A549 (cell line): ENCODE results near the gene CDX1. TPM values are rescaled to one million over a fixed set of nuclear protein-coding genes. Genes with fewer than 3 reads are reported as not detected.

Experiments used
- ATAC-seq, 2 experiments: fragments of 200-7000 bp in 1 of 2; fragments of >200 bp in 1 of 2; cut with Nextera tagmentation in 1 of 2; cut with Tn5 transposase in 1 of 2; 3 replicates each; pipeline versions ENCODE4 v1.8.0 to v1.9.1; 2018 to 2020; ENCODE audit warnings: mild to moderate bottlenecking in 1 of 2, moderate library complexity in 1 of 2
- CTCF ChIA-PET: fragments of 300-600 bp; sonication (Branson Sonifier 250); formaldehyde crosslinking; extraction: SDS; loops from one replicate; lab custom pipeline; 2021; ENCODE audit warnings: antibody characterized with exemption, inconsistent platforms; lab: Yijun Ruan, JAX
- POLR2A ChIA-PET: fragments of 350-600 bp; formaldehyde crosslinking; extraction: SDS; loops from one replicate; lab custom pipeline; 2021; ENCODE audit warnings: antibody characterized with exemption, inconsistent platforms; lab: Yijun Ruan, JAX
- DNase-seq, 2 experiments: peaks; one replicate each; pipeline versions ENCODE4 v3.0.0 to v3.0.0-alpha.2; 2011 to 2016; ENCODE audit warnings: low read depth in 1 of 2, low spot score in 1 of 2
- FAIRE-seq: peaks from 2 replicates; lab custom pipeline; 2011; peaks lifted over from hg19 to GRCh38; lab: Jason Lieb, UNC
- H3K27ac ChIP-seq, 2 experiments: fragments of >200 bp; sonication (Bioruptor Twin); formaldehyde crosslinking; 3 replicates each; pipeline ENCODE4 v1.5.1; 2016 to 2017
- H3K4me1 ChIP-seq: fragments of >200 bp; sonication (Bioruptor Twin); formaldehyde crosslinking; 3 replicates; pipeline ENCODE4 v1.6.1; 2016
- H3K4me2 ChIP-seq: fragments of >200 bp; sonication (Bioruptor Twin); formaldehyde crosslinking; 3 replicates; pipeline ENCODE4 v1.6.1; 2016
- H3K4me3 ChIP-seq: fragments of >200 bp; sonication (Bioruptor Twin); formaldehyde crosslinking; 3 replicates; pipeline ENCODE4 v1.5.1; 2016
- H3K9me3 ChIP-seq: fragments of >200 bp; sonication (Bioruptor Twin); formaldehyde crosslinking; 3 replicates; pipeline ENCODE4 v1.6.1; 2016
- BHLHE40 ChIP-seq: IDR thresholded peaks from 2 replicates; pipeline ENCODE4 v1.6.1; 2012; ENCODE audit warnings: low read depth, low read length, inconsistent platforms
- CEBPB ChIP-seq, 2 experiments: fragments of >200 bp in 1 of 2; sonication (Bioruptor Twin) in 1 of 2; formaldehyde crosslinking in 1 of 2; IDR thresholded peaks; 2 replicates each; pipeline ENCODE4 v1.6.1; 2012 to 2016
- CHD4 ChIP-seq: fragments of 200-600 bp; sonication (generic); IDR thresholded peaks from 2 replicates; pipeline ENCODE4 v1.6.1; 2016; ENCODE audit warnings: antibody characterized with exemption, mild to moderate bottlenecking, borderline replicate concordance
- EHF ChIP-seq: fragments of 250-450 bp; sonication (Bioruptor Pico); IDR thresholded peaks from 2 replicates; pipeline ENCODE4 v1.5.0; 2020; ENCODE audit warnings: mild to moderate bottlenecking
- EHMT2 ChIP-seq: fragments of 200-600 bp; sonication (generic); IDR thresholded peaks from 2 replicates; pipeline ENCODE4 v1.6.1; 2016; ENCODE audit warnings: antibody characterized with exemption, low read depth, mild to moderate bottlenecking, moderate library complexity
- EP300 ChIP-seq, 2 experiments: fragments of >200 bp; sonication (Bioruptor Twin); formaldehyde crosslinking; IDR thresholded peaks; 2 replicates in 1 of 2; 3 replicates in 1 of 2; pipeline ENCODE4 v1.6.1; 2016 to 2017
- FOSL2 ChIP-seq, 2 experiments: fragments of 450-650 bp in 1 of 2; fragments of >200 bp in 1 of 2; sonication (Bioruptor Twin) in 1 of 2; formaldehyde crosslinking; IDR thresholded peaks; 2 replicates each; pipeline versions ENCODE4 v1.5.0 to v1.6.1; 2016 to 2020; ENCODE audit warnings: mild to moderate bottlenecking in 1 of 2, moderate library complexity in 1 of 2
- HEYL ChIP-seq: fragments of 250-450 bp; sonication (Bioruptor Pico); IDR thresholded peaks from 2 replicates; pipeline ENCODE4 v1.8.0; 2021; ENCODE audit warnings: mild to moderate bottlenecking, moderate library complexity
- JUNB ChIP-seq: fragments of >200 bp; sonication (Bioruptor Twin); formaldehyde crosslinking; IDR thresholded peaks from 2 replicates; pipeline ENCODE4 v1.6.1; 2016
- MAZ ChIP-seq: fragments of 150-350 bp; IDR thresholded peaks from 2 replicates; pipeline ENCODE4 v1.6.1; 2014; ENCODE audit warnings: antibody characterized with exemption, low read depth, low read length, borderline replicate concordance
- MYC ChIP-seq: IDR thresholded peaks from 2 replicates; pipeline ENCODE4 v1.6.1; 2012; ENCODE audit warnings: mild to moderate bottlenecking, inconsistent platforms, low read length, improper control_type of control experiment, borderline replicate concordance
- NFE2L2 ChIP-seq: fragments of 150-350 bp; conservative IDR thresholded peaks from 2 replicates; pipeline ENCODE4 v1.6.1; 2014; ENCODE audit warnings: low read length
- NPAS2 ChIP-seq: fragments of 250-450 bp; sonication (Bioruptor Pico); IDR thresholded peaks from 2 replicates; pipeline ENCODE4 v1.8.0; 2022; ENCODE audit warnings: mild to moderate bottlenecking, moderate library complexity, borderline replicate concordance
- PHF8 ChIP-seq: fragments of 200-600 bp; sonication (generic); IDR thresholded peaks from 2 replicates; pipeline ENCODE4 v1.6.1; 2016; ENCODE audit warnings: low read depth, mild to moderate bottlenecking, antibody characterized with exemption, moderate library complexity, borderline replicate concordance
- POLR2A ChIP-seq: IDR thresholded peaks from 2 replicates; pipeline ENCODE4 v1.6.1; 2012; ENCODE audit warnings: mild to moderate bottlenecking, low read length
- ZFP36 ChIP-seq: fragments of 450-650 bp; IDR thresholded peaks from 2 replicates; pipeline ENCODE4 v1.6.1; 2014; ENCODE audit warnings: borderline replicate concordance; ENCODE audit not compliant: partially characterized antibody
- ZNF302 ChIP-seq: fragments of 250-450 bp; sonication (Bioruptor Pico); IDR thresholded peaks from 2 replicates; pipeline ENCODE4 v1.9.0; 2021; ENCODE audit warnings: inconsistent platforms, mild to moderate bottlenecking, moderate library complexity
- ZSCAN20 ChIP-seq: fragments of 250-450 bp; sonication (Bioruptor Pico); IDR thresholded peaks from 2 replicates; pipeline ENCODE4 v1.8.0; 2022; ENCODE audit warnings: mild to moderate bottlenecking, moderate library complexity
- WGBS: methylation state at CpG from one replicate; pipeline ENCODE4 v1.1.6; 2017; ENCODE audit errors: missing lambda C conversion rate; 5-methylcytosine and 5-hydroxymethylcytosine counted together
- polyA plus RNA-seq, 4 experiments: library from polyadenylated mRNA; depleted of rRNA in 3 of 4; stranded (reverse); fragments of >200 nt; fragmentation: RNase III in 1 of 4; extraction: RNeasy Plus Mini Kit Qiagen cat#74134 plus additional on column Dnase treatment in 1 of 4; gene quantifications; 2 replicates in 3 of 4; 3 replicates in 1 of 4; pipeline ENCODE4 v1.2.3, GENCODE V29; 2011 to 2017
- TF ChIP-seq, protein P1 (sequence below): fragments of 250-450 bp; sonication (Bioruptor Pico); IDR thresholded peaks from 2 replicates; pipeline ENCODE4 v1.5.0; 2021; ENCODE audit warnings: mild to moderate bottlenecking, moderate library complexity, borderline replicate concordance
- TF ChIP-seq, protein P2 (sequence below): fragments of 250-450 bp; sonication (Bioruptor Pico); IDR thresholded peaks from 2 replicates; pipeline ENCODE4 v1.5.0; 2020; ENCODE audit warnings: low read depth, mild to moderate bottlenecking, moderate library complexity
- TF ChIP-seq, protein P3 (sequence below): fragments of 450-650 bp; IDR thresholded peaks from 2 replicates; pipeline ENCODE4 v1.6.1; 2014; ENCODE audit warnings: antibody characterized with exemption

Gene CDX1
- polyA plus RNA-seq, 2 of the 4 experiments (the other 2 are of a cell fraction): not detected

DNA sequence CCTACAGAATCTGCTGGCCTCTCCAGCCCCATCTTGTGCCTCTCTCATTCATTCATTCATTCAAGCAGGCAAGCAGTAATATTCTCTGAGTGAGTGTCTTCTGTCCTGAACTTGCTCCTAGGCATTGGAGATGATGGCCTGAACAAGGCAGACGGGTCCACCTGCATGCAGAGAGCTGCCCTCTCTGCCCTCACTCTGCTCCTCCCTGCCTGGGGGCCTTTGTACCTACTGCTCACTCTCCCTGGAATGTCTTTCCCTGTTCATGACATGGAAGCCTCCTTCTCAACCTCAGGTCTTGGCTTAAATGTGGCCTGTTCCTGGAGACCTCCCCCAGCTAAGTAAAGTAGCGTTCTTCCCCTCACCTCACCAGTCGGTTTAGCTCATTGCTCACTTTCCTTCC is 6.6 kb downstream of the CDX1 start (continued):
- TF ChIP-seq, protein P1, sequence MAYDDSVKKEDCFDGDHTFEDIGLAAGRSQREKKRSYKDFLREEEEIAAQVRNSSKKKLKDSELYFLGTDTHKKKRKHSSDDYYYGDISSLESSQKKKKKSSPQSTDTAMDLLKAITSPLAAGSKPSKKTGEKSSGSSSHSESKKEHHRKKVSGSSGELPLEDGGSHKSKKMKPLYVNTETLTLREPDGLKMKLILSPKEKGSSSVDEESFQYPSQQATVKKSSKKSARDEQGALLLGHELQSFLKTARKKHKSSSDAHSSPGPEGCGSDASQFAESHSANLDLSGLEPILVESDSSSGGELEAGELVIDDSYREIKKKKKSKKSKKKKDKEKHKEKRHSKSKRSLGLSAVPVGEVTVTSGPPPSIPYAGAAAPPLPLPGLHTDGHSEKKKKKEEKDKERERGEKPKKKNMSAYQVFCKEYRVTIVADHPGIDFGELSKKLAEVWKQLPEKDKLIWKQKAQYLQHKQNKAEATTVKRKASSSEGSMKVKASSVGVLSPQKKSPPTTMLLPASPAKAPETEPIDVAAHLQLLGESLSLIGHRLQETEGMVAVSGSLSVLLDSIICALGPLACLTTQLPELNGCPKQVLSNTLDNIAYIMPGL (CRISPR knock-in tag): no peak

DNA sequence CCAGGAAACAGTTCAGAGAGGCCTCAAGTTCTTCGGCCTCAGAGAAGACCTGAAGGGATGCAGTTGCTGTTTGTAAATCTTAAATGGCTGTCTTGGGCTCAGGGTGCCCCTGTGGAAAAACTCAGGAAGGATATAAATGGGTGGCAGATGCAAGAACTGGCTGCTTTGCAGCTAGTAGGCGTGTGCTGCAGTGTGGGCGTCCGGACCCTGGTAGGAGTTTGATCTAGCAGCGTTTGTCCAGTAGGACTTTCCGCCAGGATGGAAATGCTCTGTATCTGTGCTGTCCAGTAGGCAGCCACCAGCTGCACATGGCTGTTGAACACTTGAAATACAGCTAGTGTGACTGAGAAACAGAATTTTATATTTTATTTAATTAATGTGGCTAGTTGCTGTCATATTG is 7.7 kb downstream of the CDX1 start:
- H3K27ac ChIP-seq: no peak overlapping the region
- WGBS: 87% methylated on average over 6 of the region's 6 CpGs
- TF ChIP-seq MYC (no peak), EHMT2 (no peak), FOSL2 (IDR thresholded peaks at IDR 0.05) (no peak), FOSL2 (CRISPR knock-in tag; IDR thresholded peaks at IDR 0.05) (no peak), MAZ (no peak), CEBPB (IDR thresholded peaks at IDR 0.05) (no peak), JUNB (no peak), NFE2L2 (no peak), ZNF302 (CRISPR knock-in tag) (no peak), PHF8 (no peak), EP300 (IDR thresholded peaks at IDR 0.05) (no peak), HEYL (CRISPR knock-in tag) (no peak), ZSCAN20 (CRISPR knock-in tag) (no peak)
- TF ChIP-seq, protein P2, sequence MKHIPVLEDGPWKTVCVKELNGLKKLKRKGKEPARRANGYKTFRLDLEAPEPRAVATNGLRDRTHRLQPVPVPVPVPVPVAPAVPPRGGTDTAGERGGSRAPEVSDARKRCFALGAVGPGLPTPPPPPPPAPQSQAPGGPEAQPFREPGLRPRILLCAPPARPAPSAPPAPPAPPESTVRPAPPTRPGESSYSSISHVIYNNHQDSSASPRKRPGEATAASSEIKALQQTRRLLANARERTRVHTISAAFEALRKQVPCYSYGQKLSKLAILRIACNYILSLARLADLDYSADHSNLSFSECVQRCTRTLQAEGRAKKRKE (CRISPR knock-in tag): no peak
- TF ChIP-seq, protein P3, sequence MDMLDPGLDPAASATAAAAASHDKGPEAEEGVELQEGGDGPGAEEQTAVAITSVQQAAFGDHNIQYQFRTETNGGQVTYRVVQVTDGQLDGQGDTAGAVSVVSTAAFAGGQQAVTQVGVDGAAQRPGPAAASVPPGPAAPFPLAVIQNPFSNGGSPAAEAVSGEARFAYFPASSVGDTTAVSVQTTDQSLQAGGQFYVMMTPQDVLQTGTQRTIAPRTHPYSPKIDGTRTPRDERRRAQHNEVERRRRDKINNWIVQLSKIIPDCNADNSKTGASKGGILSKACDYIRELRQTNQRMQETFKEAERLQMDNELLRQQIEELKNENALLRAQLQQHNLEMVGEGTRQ: no peak
- ChIA-PET POLR2A (no interaction called here), CTCF (interaction anchor here (0.6 to 5.8 kb wide), 10 partner anchors 12 to 745 kb away, joined by 3 to 27 read pairs (median 6); partner anchors contain the start of gene ARSI)
- FAIRE-seq (no peak), ATAC-seq (no peak), DNase-seq (no peak)
- H3K9me3 ChIP-seq: no peaks in the 10 kb centered on the region
- no peak overlapping the region for H3K4me3 ChIP-seq
- H3K4me2 ChIP-seq: no peak overlapping the region
- H3K4me1 ChIP-seq: no peaks in the 10 kb centered on the region

DNA sequence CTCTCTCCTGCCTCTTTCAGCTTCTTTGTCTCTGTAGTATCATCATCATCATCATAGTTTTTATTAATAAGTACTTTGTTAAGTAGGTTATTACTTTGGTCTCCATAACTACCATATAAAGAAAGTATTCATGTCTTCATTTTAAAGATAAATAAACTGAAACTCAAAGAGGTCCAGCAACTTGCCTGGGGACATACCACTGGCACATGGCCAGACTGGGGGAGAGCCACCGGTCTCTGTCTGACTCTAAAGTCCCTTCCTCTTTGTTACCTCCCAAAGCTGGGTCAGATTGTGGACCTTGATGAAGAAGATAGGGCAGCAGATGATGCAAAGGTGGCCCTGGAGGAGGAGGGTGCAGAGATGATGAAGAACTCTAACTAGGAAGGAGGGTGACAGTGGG is 8.5 kb downstream of the CDX1 start:
- CTCF ChIA-PET: interaction anchor here (0.8 to 5.8 kb wide), 15 partner anchors 11 to 341 kb away, joined by 3 to 27 read pairs (median 6); partner anchors contain the start of genes ARSI and SLC6A7
- no peak overlapping the region for H3K4me2 ChIP-seq

More for the DNA sequence above, 8.5 kb downstream of the CDX1 start:
- TF ChIP-seq EHF (CRISPR knock-in tag): no peak
- TF ChIP-seq, protein P3: no peak
- TF ChIP-seq POLR2A: no peak
- no peak for TF ChIP-seq BHLHE40
- no peak for TF ChIP-seq NPAS2 (CRISPR knock-in tag)
- TF ChIP-seq ZFP36: no peak
- no peak for TF ChIP-seq JUNB
- no peak for TF ChIP-seq PHF8
- TF ChIP-seq CHD4: no peak
- TF ChIP-seq, all 56 proteins: peak for 0
- no peaks in the 10 kb centered on the region for H3K4me1 ChIP-seq
- no peak for DNase-seq
- H3K9me3 ChIP-seq: no peaks in the 10 kb centered on the region
- ATAC-seq: no peak
- POLR2A ChIA-PET: no interaction called here
- no peak for FAIRE-seq
- no peak overlapping the region for H3K27ac ChIP-seq
- no peak overlapping the region for H3K4me3 ChIP-seq
- WGBS: 83% methylated on average over 1 of the region's 1 CpG
